B cell (primary cell): ENCODE results near the gene LRR1. TPM values are rescaled to one million over a fixed set of nuclear protein-coding genes. Genes with fewer than 3 reads are reported as not detected.
A peak's percentile ranks its signal among the peaks of the same experiment; 100 is the strongest.
"Not testable (repeated sequence)": the region's sequence is repeated elsewhere in the genome, so short reads cannot be mapped to it uniquely, and the experiment has no call there.

Experiments used
- ATAC-seq: fragments of 200-7000 bp; cut with Tn5 transposase; one replicate; pipeline ENCODE4 v1.10.0; 2021; ENCODE audit warnings: low read depth, mild to moderate bottlenecking, moderate number of reproducible peaks, moderate library complexity
- CTCF ChIA-PET: fragments of 350-600 bp; sonication (Branson Sonifier 250); formaldehyde crosslinking; loops from one replicate; lab custom pipeline; 2021; ENCODE audit warnings: antibody characterized with exemption, inconsistent platforms; lab: Charles Lee
- POLR2A ChIA-PET: fragments of 350-600 bp; sonication (Branson Sonifier 250); formaldehyde crosslinking; loops from one replicate; lab custom pipeline; 2021; ENCODE audit warnings: antibody characterized with exemption; lab: Charles Lee
- DNase-seq: peaks from one replicate; pipeline ENCODE4 v3.0.0; 2013
- H2AFZ ChIP-seq: 2 replicates; pipeline ENCODE4 v1.6.1; 2012; ENCODE audit warnings: mild to moderate bottlenecking, low read depth, low read length; ENCODE audit not compliant: insufficient read depth, poor library complexity, severe bottlenecking
- H3K27ac ChIP-seq, 2 donors: 1 replicate in 1 of 2; 2 replicates in 1 of 2; pipeline ENCODE4 v1.5.1; 2012 to 2013; ENCODE audit warnings: low read length in 2 of 2, mild to moderate bottlenecking in 2 of 2, moderate library complexity in 1 of 2
- H3K27me3 ChIP-seq, 4 experiments: fragments of 200-600 bp in 1 of 4; sonication (generic) in 1 of 4; replicated peaks in 1 of 4; 1 replicate in 2 of 4; 2 replicates in 2 of 4; pipeline versions ENCODE4 v1.6.1 to v1.7.0; 2013 to 2016; ENCODE audit warnings: low read length in 3 of 4, mild to moderate bottlenecking in 2 of 4, mixed read lengths in 1 of 4, moderate library complexity in 1 of 4; ENCODE audit not compliant: insufficient read depth in 4 of 4, control insufficient read depth in 3 of 4; ENCODE audit errors: control extremely low read depth in 1 of 4
- H3K36me3 ChIP-seq, 2 experiments: replicated peaks in 1 of 2; 1 replicate in 1 of 2; 2 replicates in 1 of 2; pipeline versions ENCODE4 v1.6.1 to v1.7.1; 2013; ENCODE audit warnings: low read length in 1 of 2; ENCODE audit not compliant: insufficient read depth in 2 of 2, control insufficient read depth in 1 of 2; ENCODE audit errors: control extremely low read depth in 1 of 2, extremely low read depth in 1 of 2
- H3K4me1 ChIP-seq, 2 donors: fragments of 200-600 bp in 1 of 2; sonication (generic) in 1 of 2; 1 replicate in 1 of 2; 2 replicates in 1 of 2; pipeline versions ENCODE4 v1.5.1 to v1.6.1; 2013 to 2017; ENCODE audit warnings: low read length in 2 of 2; ENCODE audit not compliant: control insufficient read depth in 2 of 2, insufficient read depth in 2 of 2
- H3K4me2 ChIP-seq: replicated peaks from 2 replicates; pipeline ENCODE3; 2012; ENCODE audit warnings: mild to moderate bottlenecking, low read depth, low read length; ENCODE audit not compliant: poor library complexity, severe bottlenecking
- H3K4me3 ChIP-seq, 5 experiments: fragments of 200-600 bp in 1 of 5; sonication (generic) in 1 of 5; 1 replicate in 3 of 5; 2 replicates in 2 of 5; pipeline versions ENCODE4 v1.5.1 to v1.7.0; 2011 to 2016; ENCODE audit warnings: low read length in 4 of 5, mild to moderate bottlenecking in 4 of 5, low read depth in 2 of 5, control low read depth in 1 of 5, moderate library complexity in 1 of 5; ENCODE audit not compliant: insufficient read depth in 1 of 5; ENCODE audit errors: control extremely low read depth in 1 of 5, extremely low read depth in 1 of 5
- H3K79me2 ChIP-seq: fragments of 200-600 bp; sonication (generic); one replicate; pipeline ENCODE4 v1.6.0; 2016; ENCODE audit warnings: low read length; ENCODE audit not compliant: control insufficient read depth, insufficient read depth
- H3K9ac ChIP-seq: fragments of 200-600 bp; sonication (generic); 2 replicates; pipeline ENCODE4 v1.6.1; 2017; ENCODE audit warnings: mild to moderate bottlenecking, low read length, moderate library complexity
- H3K9me3 ChIP-seq, 3 donors: one replicate each; pipeline versions ENCODE4 v1.6.1 to v1.7.1; 2013; ENCODE audit warnings: low read length in 2 of 3; ENCODE audit not compliant: control insufficient read depth in 2 of 3, insufficient read depth in 1 of 3; ENCODE audit errors: control extremely low read depth in 1 of 3
- H4K20me1 ChIP-seq: 2 replicates; pipeline ENCODE4 v1.6.0; 2012; ENCODE audit warnings: mild to moderate bottlenecking, low read length; ENCODE audit not compliant: insufficient read depth, control insufficient read depth, poor library complexity, severe bottlenecking
- H3K27ac Mint-ChIP-seq: one replicate; pipeline ENCODE4 v1.8.0; 2021; ENCODE audit warnings: mixed read lengths
- H3K27me3 Mint-ChIP-seq: one replicate; pipeline ENCODE4 v1.8.0; 2021; ENCODE audit warnings: mixed read lengths
- H3K4me1 Mint-ChIP-seq: one replicate; pipeline ENCODE4 v1.8.0; 2021; ENCODE audit warnings: mixed read lengths
- H3K4me3 Mint-ChIP-seq: one replicate; pipeline ENCODE4 v1.8.0; 2021; ENCODE audit warnings: mixed read lengths
- H3K9me3 Mint-ChIP-seq: one replicate; pipeline ENCODE4 v1.8.0; 2022; ENCODE audit warnings: mixed read lengths; ENCODE audit not compliant: insufficient read depth
- CTCF ChIP-seq: fragments of 200-600 bp; IDR thresholded peaks from one replicate; pipeline ENCODE4 v1.8.0; 2022; ENCODE audit warnings: antibody characterized with exemption, mild to moderate bottlenecking
- EZH2 ChIP-seq: IDR thresholded peaks from 2 replicates; pipeline ENCODE4 v1.6.1; 2012; ENCODE audit warnings: borderline replicate concordance, low read depth, mild to moderate bottlenecking, moderate library complexity, low read length; ENCODE audit not compliant: insufficient read depth, poor library complexity, severe bottlenecking
- WGBS: methylation state at CpG from one replicate; pipeline ENCODE4 v1.1.5; 2013; ENCODE audit warnings: missing lambda C conversion rate; ENCODE audit not compliant: insufficient coverage; 5-methylcytosine and 5-hydroxymethylcytosine counted together
- intact Hi-C: fragments of 100-400 bp; cut with micrococcal nuclease; formaldehyde crosslinking; loops from one replicate; pipeline ENCODE4 v1.10.0; 2022
- polyA plus RNA-seq: library from polyadenylated mRNA; depleted of rRNA; stranded (reverse); fragments of >200 nt; gene quantifications from 2 replicates; pipeline ENCODE4 v1.2.3, GENCODE V29; 2012
- total RNA-seq, 2 donors: library from RNA; stranded (reverse); fragments of 120-200 nt in 1 of 2; gene quantifications; 1 replicate in 1 of 2; 2 replicates in 1 of 2; pipeline versions ENCODE4 v1.2.3 to v1.2.4, GENCODE V29; 2013 to 2022

LRR1 gene
- total and polyA plus RNA-seq, 2 donors (not counting 1 experiment from before 2014, with no cell fraction given): 3.5 to 10.3 TPM

DNA sequence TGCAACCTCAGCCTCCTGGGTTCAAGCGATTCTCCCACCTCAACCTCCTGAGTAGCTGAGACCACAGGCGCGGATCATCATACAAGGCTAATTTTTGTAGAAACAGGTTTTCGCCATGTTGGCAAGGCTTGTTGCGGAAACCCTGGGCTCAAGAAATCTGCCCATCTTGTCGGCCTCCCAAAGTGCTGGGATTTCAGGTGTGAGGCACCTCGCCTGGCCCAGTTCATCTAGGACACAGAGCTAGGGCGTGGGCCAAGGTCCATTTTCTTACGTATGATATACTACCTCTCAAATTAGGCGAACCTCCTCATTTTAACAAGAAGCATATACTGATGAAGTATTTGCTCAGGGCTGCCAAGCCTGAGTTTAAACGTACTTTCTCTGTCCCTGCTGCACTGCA, 14.7 kb upstream of the LRR1 start:
- H3K4me3 Mint-ChIP-seq: peak overlapping the region; percentile 88
- Histone ChIP-seq H3K9me3 (no peaks in the 10 kb centered on the region), H3K4me3 (peak overlapping the region in 1 of 5 experiments; percentile 100), H2AFZ (no peak overlapping the region), H3K4me2 (peak overlapping the region; percentile 87), H3K36me3 (peaks cover 12 to 28% of the 10 kb centered on the region in 2 experiments), H3K9ac (peak overlapping the region; percentile 96), H3K4me1 (peaks cover 17 to 24% of the 10 kb centered on the region in 2 donors), H3K27ac (peak overlapping the region in 1 of 2 donors; percentile 88), H4K20me1 (peaks cover 51% of the 10 kb centered on the region), H3K27me3 (no peaks in the 10 kb centered on the region), H3K79me2 (peaks cover 72% of the 10 kb centered on the region)
- no peak for TF ChIP-seq CTCF
- no peak for TF ChIP-seq EZH2
- H3K4me1 Mint-ChIP-seq: peaks cover 55% of the 10 kb centered on the region
- ChIA-PET CTCF (interaction anchor here (4.8 to 5.4 kb wide), 2 partner anchors 12 to 37 kb away, joined by 57 to 92 read pairs; partner anchors contain the start of genes LRR1, MGAT2 and RPL36AL), POLR2A (interaction anchor here (3.4 kb wide), 1 partner anchor 36 kb away, joined by 53 read pairs; the partner anchor contains the start of genes MGAT2 and RPL36AL)
- 77% methylated on average over 8 of the region's 11 CpGs for WGBS
- no peaks in the 10 kb centered on the region for H3K9me3 Mint-ChIP-seq
- H3K27ac Mint-ChIP-seq: peak overlapping the region; percentile 81
- intact Hi-C loops: loop anchor here (10.0 kb wide), 1 partner anchor 951 kb away; the partner anchor contains the start of gene MAP4K5
- H3K27me3 Mint-ChIP-seq: no peaks in the 10 kb centered on the region
- ATAC-seq (no peak), DNase-seq (no peak)

DNA sequence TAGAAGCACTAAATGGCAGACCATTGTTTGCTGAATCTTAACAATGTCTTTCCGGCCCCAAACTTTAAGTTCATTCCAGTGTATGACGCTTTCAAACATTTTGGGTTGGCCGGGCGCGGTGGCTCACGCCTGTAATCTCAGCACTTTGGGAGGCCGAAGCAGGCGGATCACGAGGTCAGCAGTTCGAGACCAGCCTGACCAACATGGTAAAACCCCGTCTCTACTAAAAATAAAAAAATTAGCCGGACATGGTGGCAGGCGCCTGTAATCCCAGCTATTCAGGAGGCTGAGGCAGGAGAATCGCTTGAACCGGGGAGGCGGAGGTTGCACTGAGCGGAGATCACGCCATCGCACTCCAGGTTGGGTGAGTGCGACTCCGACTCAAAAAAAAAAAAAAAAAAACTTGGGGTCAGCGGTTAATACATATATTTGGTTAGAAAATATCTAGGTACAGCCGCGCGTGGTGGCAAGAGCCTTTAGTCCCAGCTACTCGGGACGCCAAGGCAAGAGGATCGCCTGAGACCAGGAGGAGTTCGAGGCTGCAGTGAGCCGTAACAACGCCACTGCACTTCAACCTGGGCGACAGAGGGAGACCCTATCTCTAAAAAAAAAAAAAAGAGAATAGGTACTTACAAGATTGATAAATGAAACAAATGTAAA, 13.6 kb upstream of the LRR1 start:
- H3K27me3 ChIP-seq, DNase-seq, H3K27me3 Mint-ChIP-seq, H3K9me3 ChIP-seq, H3K9me3 Mint-ChIP-seq, ATAC-seq: not testable (repeated sequence)
- POLR2A ChIA-PET: interaction anchor here (0.7 to 3.4 kb wide), 8 partner anchors 9 to 785 kb away, joined by 3 to 53 read pairs (median 6); partner anchors contain the start of genes DNAAF2, KLHDC2, MGAT2 and RPL36AL
- peak overlapping the region; percentile 96 for H3K9ac ChIP-seq
- peak overlapping the region; percentile 88 for H3K4me3 Mint-ChIP-seq
- H3K27ac ChIP-seq: peak overlapping the region; percentile 88 to 95
- peak overlapping the region; percentile 70 to 100 (median 88) for H3K4me3 ChIP-seq
- H3K36me3 ChIP-seq: peaks cover 10 to 28% of the 10 kb centered on the region in 2 experiments
- peaks cover 41% of the 10 kb centered on the region for H4K20me1 ChIP-seq
- 29% methylated on average over 24 of the region's 32 CpGs for WGBS
- H3K4me2 ChIP-seq: peak overlapping the region; percentile 87
- peaks cover 49% of the 10 kb centered on the region for H3K4me1 Mint-ChIP-seq
- H2AFZ ChIP-seq: peak overlapping the region; percentile 68
- peaks cover 17 to 24% of the 10 kb centered on the region in 2 donors for H3K4me1 ChIP-seq
- intact Hi-C loops: loop anchor here (5.0 to 10.0 kb wide), 2 partner anchors 123 to 950 kb away; partner anchors contain the start of gene MAP4K5
- H3K27ac Mint-ChIP-seq: peak overlapping the region; percentile 100
- H3K79me2 ChIP-seq: peaks cover 61% of the 10 kb centered on the region
- CTCF ChIA-PET: interaction anchor here (4.8 to 5.4 kb wide), 2 partner anchors 11 to 36 kb away, joined by 57 to 92 read pairs; partner anchors contain the start of genes LRR1, MGAT2 and RPL36AL
